Measurements from ENCODE around the gene CCDC54. TPM values are rescaled to one million over a fixed set of nuclear protein-coding genes. Genes with fewer than 3 reads are reported as not detected.

Gene CCDC54
- total RNA-seq (2021) (not detected in 3 replicates), Bru-seq, nascent RNA (percentile 16 among the genes with signal in this experiment)
- long read RNA-seq, experiment 1: 0 reads
- long read RNA-seq, experiment 2: 0 reads
- long read RNA-seq, experiment 3: 0 reads

DNA sequence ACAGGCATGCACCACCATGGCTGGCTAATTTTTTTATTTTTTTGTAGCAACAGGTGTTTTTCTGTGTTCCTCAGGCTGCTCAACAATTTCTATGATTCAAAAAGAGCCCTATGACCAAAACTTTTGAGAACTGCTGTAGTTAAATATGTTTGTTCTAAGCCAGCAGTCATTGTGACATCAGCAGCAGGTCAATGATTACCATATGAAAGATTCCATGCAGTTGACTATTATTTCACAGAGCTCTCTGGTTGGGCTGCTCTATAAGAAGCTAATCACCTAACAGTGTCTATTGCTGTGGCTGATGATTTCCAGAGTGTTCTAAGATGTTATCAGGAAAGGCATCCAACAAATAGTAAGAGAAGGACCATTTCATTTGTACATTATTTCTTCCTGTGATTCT lies at the start of gene CCDC54:
Gene CCDC54 (plus strand): TSS at position 289 of the 400 bp plus-strand sequence. CDS start 149 bp downstream, outside the sequence.
- DNase-seq (ENCODE audit: low spot score) (no peak), ATAC-seq (no peak)
- TF ChIP-seq, protein P1, sequence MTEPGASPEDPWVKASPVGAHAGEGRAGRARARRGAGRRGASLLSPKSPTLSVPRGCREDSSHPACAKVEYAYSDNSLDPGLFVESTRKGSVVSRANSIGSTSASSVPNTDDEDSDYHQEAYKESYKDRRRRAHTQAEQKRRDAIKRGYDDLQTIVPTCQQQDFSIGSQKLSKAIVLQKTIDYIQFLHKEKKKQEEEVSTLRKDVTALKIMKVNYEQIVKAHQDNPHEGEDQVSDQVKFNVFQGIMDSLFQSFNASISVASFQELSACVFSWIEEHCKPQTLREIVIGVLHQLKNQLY (CRISPR knock-in tag; IDR thresholded peaks at IDR 0.05): no peak
- TF ChIP-seq, protein P2, sequence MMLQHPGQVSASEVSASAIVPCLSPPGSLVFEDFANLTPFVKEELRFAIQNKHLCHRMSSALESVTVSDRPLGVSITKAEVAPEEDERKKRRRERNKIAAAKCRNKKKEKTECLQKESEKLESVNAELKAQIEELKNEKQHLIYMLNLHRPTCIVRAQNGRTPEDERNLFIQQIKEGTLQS (CRISPR knock-in tag; conservative IDR thresholded peaks at IDR 0.05): no peak
- TF ChIP-seq ZNF232 (CRISPR knock-in tag; IDR thresholded peaks at IDR 0.05): no peak
- TF ChIP-seq, protein P3, sequence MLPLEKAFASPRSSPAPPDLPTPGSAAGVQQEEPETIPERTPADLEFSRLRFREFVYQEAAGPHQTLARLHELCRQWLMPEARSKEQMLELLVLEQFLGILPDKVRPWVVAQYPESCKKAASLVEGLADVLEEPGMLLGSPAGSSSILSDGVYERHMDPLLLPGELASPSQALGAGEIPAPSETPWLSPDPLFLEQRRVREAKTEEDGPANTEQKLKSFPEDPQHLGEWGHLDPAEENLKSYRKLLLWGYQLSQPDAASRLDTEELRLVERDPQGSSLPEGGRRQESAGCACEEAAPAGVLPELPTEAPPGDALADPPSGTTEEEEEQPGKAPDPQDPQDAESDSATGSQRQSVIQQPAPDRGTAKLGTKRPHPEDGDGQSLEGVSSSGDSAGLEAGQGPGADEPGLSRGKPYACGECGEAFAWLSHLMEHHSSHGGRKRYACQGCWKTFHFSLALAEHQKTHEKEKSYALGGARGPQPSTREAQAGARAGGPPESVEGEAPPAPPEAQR (CRISPR knock-in tag; IDR thresholded peaks at IDR 0.05): no peak
- TF ChIP-seq, protein P4, sequence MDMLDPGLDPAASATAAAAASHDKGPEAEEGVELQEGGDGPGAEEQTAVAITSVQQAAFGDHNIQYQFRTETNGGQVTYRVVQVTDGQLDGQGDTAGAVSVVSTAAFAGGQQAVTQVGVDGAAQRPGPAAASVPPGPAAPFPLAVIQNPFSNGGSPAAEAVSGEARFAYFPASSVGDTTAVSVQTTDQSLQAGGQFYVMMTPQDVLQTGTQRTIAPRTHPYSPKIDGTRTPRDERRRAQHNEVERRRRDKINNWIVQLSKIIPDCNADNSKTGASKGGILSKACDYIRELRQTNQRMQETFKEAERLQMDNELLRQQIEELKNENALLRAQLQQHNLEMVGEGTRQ (CRISPR knock-in tag; IDR thresholded peaks at IDR 0.05): no peak
- TF ChIP-seq, protein P5, sequence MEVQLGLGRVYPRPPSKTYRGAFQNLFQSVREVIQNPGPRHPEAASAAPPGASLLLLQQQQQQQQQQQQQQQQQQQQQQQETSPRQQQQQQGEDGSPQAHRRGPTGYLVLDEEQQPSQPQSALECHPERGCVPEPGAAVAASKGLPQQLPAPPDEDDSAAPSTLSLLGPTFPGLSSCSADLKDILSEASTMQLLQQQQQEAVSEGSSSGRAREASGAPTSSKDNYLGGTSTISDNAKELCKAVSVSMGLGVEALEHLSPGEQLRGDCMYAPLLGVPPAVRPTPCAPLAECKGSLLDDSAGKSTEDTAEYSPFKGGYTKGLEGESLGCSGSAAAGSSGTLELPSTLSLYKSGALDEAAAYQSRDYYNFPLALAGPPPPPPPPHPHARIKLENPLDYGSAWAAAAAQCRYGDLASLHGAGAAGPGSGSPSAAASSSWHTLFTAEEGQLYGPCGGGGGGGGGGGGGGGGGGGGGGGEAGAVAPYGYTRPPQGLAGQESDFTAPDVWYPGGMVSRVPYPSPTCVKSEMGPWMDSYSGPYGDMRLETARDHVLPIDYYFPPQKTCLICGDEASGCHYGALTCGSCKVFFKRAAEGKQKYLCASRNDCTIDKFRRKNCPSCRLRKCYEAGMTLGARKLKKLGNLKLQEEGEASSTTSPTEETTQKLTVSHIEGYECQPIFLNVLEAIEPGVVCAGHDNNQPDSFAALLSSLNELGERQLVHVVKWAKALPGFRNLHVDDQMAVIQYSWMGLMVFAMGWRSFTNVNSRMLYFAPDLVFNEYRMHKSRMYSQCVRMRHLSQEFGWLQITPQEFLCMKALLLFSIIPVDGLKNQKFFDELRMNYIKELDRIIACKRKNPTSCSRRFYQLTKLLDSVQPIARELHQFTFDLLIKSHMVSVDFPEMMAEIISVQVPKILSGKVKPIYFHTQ (CRISPR knock-in tag; IDR thresholded peaks at IDR 0.05): no peak
- no peak for TF ChIP-seq ZNF121 (CRISPR knock-in tag; IDR thresholded peaks at IDR 0.05)
- TF ChIP-seq, protein P6, sequence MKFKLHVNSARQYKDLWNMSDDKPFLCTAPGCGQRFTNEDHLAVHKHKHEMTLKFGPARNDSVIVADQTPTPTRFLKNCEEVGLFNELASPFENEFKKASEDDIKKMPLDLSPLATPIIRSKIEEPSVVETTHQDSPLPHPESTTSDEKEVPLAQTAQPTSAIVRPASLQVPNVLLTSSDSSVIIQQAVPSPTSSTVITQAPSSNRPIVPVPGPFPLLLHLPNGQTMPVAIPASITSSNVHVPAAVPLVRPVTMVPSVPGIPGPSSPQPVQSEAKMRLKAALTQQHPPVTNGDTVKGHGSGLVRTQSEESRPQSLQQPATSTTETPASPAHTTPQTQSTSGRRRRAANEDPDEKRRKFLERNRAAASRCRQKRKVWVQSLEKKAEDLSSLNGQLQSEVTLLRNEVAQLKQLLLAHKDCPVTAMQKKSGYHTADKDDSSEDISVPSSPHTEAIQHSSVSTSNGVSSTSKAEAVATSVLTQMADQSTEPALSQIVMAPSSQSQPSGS (CRISPR knock-in tag; IDR thresholded peaks at IDR 0.05; ENCODE audit: borderline replicate concordance, low read depth): no peak
- TF ChIP-seq CBFB (CRISPR knock-in tag; IDR thresholded peaks at IDR 0.05; ENCODE audit: low read depth): no peak
- TF ChIP-seq TCF7 (CRISPR knock-in tag; IDR thresholded peaks at IDR 0.05; ENCODE audit: low read depth): no peak
- TF ChIP-seq ATF1 (CRISPR knock-in tag; IDR thresholded peaks at IDR 0.05): no peak
- no peak for TF ChIP-seq RORB (CRISPR knock-in tag; IDR thresholded peaks at IDR 0.05)
- TF ChIP-seq ZNF423 (CRISPR knock-in tag; IDR thresholded peaks at IDR 0.05): no peak
- no peak for TF ChIP-seq SOX15 (CRISPR knock-in tag; IDR thresholded peaks at IDR 0.05)
- TF ChIP-seq ZNF263 (CRISPR knock-in tag; IDR thresholded peaks at IDR 0.05; ENCODE audit: low read depth): no peak
- TF ChIP-seq SP1 (CRISPR knock-in tag; conservative IDR thresholded peaks at IDR 0.05): no peak
- no peak for TF ChIP-seq HMGA2 (CRISPR knock-in tag; IDR thresholded peaks at IDR 0.05)
- H3K9me3 Mint-ChIP-seq: peaks cover 15% of the 10 kb centered on the region
- no peak within 1 kb of the TSS for H3K4me3 Mint-ChIP-seq
- POLR2A ChIA-PET: no interaction called here
- H3K27me3 Mint-ChIP-seq (ENCODE audit: low read depth): no peaks in the 10 kb centered on the region
- peaks cover 40% of the 10 kb centered on the region for H3K4me1 Mint-ChIP-seq
- CTCF ChIA-PET: no interaction called here
- no peak within 1 kb of the TSS for H3K27ac Mint-ChIP-seq
- no peaks in the 10 kb centered on the region for H3K36me3 Mint-ChIP-seq

DNA sequence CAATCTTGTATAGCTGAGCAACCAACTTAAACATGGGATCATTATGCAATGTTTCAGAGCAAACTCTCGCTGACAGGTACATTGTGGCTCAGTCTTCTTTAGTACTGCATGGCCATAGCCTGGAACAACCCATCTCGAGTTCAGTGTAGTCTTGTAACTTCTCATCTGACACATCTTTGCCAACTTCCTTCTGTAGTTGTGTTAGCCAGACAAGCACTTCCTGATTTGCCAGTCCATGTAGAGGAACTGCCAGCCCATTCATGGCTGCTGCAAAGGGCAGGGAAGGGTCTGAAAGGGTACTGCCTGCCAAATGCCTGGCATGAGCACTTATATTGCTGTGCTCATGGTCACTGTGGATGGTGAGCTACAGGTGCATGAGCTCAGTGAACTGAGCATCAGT lies 49.2 kb upstream of the CCDC54 start:
- no peak overlapping the region for H3K4me3 Mint-ChIP-seq
- no peaks in the 10 kb centered on the region for H3K9me3 Mint-ChIP-seq
- H3K27ac Mint-ChIP-seq: no peak overlapping the region
- 0 out of 2 replicates have a peak, but pooled peaks cover 3% of the 10 kb centered on the region for H3K4me1 Mint-ChIP-seq
- POLR2A ChIA-PET: no interaction called here
- ATAC-seq (no peak), DNase-seq (ENCODE audit: low spot score) (no peak)
- H3K27me3 Mint-ChIP-seq (ENCODE audit: low read depth): no peaks in the 10 kb centered on the region
- H3K36me3 Mint-ChIP-seq: no peaks in the 10 kb centered on the region
- CTCF ChIA-PET: no interaction called here
- TF ChIP-seq, protein P7, sequence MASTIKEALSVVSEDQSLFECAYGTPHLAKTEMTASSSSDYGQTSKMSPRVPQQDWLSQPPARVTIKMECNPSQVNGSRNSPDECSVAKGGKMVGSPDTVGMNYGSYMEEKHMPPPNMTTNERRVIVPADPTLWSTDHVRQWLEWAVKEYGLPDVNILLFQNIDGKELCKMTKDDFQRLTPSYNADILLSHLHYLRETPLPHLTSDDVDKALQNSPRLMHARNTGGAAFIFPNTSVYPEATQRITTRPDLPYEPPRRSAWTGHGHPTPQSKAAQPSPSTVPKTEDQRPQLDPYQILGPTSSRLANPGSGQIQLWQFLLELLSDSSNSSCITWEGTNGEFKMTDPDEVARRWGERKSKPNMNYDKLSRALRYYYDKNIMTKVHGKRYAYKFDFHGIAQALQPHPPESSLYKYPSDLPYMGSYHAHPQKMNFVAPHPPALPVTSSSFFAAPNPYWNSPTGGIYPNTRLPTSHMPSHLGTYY (CRISPR knock-in tag; IDR thresholded peaks at IDR 0.05): no peak
- TF ChIP-seq NR2C2 (CRISPR knock-in tag; IDR thresholded peaks at IDR 0.05) (no peak), ZBTB21 (CRISPR knock-in tag; IDR thresholded peaks at IDR 0.05; ENCODE audit: borderline replicate concordance) (no peak), JAZF1 (CRISPR knock-in tag; IDR thresholded peaks at IDR 0.05) (no peak), ZNF423 (CRISPR knock-in tag; IDR thresholded peaks at IDR 0.05) (no peak), TEAD4 (CRISPR knock-in tag; IDR thresholded peaks at IDR 0.05) (no peak)
- TF ChIP-seq, protein P8, sequence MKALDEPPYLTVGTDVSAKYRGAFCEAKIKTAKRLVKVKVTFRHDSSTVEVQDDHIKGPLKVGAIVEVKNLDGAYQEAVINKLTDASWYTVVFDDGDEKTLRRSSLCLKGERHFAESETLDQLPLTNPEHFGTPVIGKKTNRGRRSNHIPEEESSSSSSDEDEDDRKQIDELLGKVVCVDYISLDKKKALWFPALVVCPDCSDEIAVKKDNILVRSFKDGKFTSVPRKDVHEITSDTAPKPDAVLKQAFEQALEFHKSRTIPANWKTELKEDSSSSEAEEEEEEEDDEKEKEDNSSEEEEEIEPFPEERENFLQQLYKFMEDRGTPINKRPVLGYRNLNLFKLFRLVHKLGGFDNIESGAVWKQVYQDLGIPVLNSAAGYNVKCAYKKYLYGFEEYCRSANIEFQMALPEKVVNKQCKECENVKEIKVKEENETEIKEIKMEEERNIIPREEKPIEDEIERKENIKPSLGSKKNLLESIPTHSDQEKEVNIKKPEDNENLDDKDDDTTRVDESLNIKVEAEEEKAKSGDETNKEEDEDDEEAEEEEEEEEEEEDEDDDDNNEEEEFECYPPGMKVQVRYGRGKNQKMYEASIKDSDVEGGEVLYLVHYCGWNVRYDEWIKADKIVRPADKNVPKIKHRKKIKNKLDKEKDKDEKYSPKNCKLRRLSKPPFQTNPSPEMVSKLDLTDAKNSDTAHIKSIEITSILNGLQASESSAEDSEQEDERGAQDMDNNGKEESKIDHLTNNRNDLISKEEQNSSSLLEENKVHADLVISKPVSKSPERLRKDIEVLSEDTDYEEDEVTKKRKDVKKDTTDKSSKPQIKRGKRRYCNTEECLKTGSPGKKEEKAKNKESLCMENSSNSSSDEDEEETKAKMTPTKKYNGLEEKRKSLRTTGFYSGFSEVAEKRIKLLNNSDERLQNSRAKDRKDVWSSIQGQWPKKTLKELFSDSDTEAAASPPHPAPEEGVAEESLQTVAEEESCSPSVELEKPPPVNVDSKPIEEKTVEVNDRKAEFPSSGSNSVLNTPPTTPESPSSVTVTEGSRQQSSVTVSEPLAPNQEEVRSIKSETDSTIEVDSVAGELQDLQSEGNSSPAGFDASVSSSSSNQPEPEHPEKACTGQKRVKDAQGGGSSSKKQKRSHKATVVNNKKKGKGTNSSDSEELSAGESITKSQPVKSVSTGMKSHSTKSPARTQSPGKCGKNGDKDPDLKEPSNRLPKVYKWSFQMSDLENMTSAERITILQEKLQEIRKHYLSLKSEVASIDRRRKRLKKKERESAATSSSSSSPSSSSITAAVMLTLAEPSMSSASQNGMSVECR (CRISPR knock-in tag; IDR thresholded peaks at IDR 0.05; ENCODE audit: borderline replicate concordance): no peak
